Measurements from ENCODE around the gene MAML3.

MAML3 gene

DNA sequence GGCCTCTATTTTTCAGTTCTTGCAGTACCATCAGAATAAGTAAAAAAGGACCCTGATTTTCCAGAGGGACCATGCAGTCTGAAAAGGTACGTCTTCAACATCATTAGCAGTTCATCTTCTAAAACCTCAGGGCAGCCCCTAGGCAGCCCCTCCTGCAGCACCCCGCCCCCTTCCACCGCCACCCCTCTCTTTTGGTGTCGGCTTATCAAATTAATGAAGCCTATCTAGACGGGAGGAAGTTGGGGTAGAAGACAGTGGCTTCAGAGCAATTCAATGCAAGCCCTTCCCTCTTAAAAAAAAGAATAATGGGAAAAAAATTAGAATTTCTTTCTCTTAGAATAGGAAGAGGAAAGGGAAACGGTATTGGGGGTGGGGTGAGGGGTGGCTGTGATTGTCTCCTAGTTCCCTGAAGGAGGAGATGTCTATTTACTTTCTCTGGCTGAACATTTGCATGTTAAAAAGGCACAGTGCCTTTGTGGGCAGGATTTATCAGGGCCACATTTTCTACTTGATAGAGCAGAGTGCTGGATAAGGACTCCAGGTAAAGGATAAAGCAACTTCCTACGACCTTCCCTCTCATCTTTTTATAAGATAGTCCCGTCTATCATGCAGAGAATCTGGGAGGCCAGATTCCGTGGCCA, 329.0 kb downstream of the MAML3 start:
- DNase-seq = no peak

DNA sequence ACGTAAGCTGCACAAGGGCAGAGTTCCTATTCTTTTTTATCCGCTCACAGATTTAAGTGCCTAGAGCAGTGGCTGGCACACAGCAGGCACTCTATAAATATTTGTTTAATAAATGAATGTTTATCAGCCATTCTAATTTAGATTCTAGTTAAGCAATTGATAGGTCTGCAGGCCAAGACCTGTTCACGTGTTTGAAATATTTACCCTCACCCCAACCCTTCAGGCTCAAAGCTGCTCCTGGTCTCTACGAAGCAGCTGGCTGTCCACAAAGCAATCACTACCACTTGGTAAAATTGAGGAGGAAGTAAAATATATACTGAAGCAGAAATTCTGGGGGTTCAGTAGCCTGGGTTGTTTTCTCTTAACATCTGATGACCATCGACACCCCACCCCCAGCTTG, 330.2 kb downstream of the MAML3 start:
- no peak for DNase-seq

DNA sequence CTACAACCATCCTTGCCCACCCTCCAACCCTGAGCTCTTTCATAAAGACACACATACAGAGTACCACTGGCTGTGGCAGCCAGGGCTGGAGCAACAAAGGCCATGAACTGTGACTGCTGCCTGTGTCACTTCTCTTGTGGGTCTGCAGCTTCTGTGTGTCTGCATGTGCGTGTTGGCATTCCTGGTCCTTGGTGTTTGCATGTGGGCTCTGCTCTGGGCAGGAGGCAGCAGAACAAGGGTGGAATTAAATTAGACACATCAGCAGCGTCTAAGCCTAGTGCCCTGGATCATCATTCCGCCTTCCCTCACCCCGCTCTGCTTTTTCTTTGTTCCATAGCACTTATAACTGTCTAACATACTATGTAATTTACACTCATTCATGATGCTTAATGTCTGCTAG, 330.6 kb downstream of the MAML3 start:
- no peak for DNase-seq

DNA sequence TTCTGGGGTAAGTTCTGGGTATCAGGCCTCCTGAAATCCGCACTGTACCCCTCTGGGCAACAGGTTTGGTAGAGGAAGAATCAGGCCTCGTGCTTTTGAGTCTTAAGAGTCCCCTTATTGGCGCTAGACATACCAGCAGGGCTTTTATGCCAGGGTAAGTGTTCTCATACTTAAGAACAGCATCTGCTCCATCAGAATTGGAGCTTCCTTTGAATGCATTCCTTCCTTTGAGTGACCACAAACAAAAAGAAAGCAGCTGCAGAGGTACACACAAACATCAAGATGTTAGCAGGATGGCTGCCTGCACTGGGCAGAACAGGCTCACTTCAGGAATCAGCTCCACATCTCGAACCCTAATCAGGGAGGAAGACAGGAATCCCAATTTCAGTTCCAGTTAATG, 331.6 kb downstream of the MAML3 start:
- DNase-seq = no peak

DNA sequence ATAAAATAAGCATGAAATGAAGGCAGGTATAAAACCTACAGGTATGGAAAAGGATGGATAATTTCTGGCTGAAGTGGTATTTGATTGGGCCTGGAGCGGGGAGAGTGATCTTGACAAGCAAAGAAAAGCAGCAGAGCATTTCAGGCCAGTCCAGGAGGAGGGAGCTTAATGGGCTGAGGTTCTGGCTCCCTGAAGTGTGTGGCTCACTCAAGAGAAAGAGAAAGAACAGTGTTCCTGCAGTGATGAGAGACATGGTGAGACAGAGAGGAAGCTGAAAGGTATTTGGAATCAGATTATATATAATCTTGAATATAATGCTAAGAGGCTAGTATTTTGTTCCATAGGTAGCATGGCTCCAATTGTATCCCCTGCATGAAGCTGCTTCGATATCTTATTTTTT, 334.9 kb downstream of the MAML3 start:
- DNase-seq = no peak

DNA sequence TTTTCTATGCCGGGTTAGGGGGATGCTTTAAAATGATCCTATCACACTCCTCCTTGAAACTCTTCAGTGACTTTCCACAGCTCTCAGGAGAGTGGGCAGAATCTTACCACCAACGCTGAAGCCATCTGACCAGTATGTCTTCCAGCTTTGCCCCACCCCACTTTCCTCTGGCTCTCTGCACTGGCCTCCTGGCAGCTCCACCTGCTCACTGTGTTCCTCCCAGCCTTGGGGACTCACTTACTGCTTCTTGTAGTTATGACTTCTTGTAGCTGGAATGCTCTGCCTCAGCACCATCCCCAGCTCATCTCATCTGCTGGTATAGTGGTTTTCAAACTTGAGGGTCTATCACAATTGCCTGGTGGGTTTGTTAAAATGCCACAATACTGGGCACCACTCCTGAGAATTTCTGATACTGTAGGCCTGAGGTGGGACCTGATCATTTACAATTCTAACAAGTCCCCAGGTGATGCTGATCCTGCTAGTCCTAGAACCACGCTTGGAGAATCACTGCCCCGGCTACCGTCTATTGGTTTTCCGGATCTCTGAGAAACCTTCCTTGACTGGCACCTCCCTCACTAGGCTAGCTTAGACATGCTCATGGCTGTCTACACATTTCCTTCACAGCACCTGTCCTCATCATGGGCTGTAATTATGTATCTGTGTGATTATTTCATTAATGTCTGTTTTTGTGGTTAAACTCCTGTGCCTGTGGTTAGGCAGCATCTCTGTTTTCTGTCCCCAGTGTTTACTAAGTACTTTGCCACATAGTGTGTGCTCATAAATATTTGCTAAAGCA, 336.1 kb downstream of the MAML3 start:
- DNase-seq = no peak

DNA sequence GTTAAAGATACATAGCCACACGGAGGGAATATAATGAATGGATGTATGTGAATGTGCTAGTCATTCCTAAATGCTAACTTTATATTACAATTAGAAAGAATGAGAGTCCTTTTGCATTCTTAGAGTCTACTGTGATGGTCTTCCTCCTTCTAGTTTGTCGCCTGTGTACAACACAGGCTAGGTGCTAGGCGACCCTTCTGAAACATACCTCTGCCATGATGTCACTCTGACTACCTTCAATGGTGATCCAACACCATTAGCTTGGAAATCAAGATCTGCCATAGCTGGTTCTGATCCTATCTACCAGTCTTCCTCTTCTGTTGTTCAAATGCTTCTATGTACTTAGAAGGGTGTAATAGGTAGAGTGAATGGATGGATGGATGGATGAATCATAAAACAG, 337.1 kb downstream of the MAML3 start:
- DNase-seq = no peak

DNA sequence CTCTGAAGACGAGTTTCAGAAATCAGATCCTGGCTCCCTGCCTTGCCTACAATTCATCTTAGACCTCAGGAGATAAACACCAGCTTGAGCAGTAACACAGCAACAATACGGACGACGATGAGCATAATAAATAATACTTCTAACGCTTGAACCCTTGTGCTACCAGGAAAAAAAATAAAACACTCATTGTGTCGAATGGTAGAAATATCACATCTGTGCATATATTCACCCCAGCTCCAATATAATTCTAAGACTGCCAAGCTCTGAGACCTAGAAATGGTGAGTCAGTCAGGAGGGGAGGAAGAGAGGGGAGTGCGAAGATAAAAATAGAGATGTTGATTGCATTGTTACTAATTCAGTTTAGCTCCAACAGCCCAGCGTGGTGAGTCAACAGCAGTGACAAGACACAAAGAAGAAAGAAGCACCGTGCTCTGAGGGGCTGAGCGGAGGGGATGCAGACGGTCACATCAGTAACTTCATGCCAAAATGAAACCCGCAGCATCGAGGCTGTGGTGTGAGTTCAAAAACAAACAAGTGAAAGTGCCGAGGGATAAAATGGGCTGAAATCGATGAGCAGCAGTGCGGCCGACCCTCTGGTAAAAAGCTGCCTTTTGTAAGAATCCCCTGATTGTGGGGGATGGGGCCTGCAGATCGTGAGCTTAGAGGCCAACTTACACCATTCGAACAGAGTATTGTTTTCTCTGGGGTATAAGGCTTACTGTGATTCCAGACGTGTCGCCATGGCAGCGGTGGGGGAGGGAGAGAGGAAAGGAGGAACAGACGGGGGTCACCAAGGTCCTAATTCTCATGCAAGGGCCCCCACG, 338.0 kb downstream of the MAML3 start:
- DNase-seq = no peak

DNA sequence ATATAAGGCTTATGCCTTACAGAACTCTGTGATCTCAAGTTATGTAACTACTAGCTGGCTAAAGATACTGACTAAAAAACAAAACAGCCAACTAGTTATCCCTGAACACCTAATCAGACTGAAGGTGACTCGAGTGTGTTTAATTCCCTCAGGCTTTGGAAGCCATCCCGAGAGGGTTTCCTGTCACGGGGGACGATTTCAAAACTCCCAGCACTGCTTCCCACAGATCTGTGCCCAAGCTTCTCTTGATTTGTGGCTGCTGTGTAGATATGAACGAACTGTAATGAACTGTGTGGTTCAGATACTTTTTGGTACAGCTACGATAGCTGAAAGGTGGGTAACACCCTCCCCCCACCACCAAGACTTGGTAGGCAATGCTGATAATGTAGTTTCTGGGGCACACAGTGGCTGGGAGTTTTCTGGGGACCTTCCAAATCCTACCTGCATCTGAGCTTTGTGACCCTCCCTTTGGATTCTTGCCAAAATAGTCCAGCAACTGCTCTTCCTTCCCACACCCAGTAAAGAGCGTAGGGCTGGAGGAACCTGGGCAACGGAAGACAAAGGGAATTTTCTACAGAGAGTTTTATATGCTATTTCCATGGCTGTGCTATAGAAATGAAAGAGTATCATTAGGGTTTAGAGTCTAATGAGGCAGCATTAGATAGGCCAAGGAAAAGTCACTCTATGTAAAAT, 339.5 kb downstream of the MAML3 start:
- no peak for DNase-seq

DNA sequence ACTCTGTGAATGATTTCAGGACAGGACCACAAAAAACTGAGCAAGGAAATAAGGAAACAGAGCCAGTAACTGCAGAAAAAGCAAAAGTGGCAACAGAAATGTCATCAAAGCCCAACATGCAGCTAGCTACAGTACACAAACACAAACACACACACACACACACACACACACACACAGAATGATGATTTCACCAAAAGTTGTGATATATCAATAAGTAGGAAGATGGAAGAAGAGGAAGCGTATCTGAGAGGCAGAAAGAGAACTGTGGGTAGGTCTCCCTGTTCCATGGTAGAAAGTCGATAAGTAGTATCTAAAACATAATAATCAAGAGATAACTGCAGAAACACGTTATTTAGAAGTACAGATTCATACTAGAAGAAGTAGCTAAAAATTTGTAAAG, 340.1 kb downstream of the MAML3 start:
- DNase-seq = no peak

DNA sequence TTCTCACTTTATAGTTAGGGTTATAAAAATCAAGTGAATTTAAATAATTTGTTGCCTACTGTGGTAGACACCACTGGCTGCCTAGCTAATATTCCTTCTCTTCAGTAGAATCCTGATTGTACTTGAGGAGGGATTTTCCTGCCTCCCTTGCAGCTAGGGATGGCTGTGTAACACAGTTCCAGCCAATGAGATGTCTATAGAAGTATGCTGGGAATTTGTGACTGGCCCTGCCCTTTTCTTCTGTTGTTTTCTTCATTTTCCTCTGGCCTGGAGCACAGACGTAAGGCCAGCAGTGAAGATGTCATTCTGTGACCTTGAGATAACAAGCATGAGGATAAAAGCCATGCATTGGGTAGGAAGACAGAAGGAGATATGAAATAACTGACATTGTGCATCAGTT, 343.3 kb downstream of the MAML3 start:
- DNase-seq = no peak

DNA sequence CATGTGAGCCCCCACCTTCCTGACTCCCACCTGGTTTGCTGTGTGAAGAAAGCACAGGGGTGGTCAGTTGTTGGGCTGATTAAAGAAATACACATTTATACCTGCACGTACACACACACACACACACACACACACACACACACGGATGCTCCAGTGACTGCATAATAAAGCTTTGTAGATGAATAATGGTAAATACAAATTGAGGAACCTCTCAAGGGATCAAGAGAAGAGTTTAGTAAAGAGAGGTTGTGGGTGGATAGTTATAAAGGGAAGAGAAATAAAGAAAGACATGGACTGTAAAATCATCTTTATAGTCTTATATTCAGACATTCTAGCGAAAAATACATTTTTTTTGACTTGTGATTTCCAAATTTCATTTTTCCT, 344.2 kb downstream of the MAML3 start:
- DNase-seq = no peak

DNA sequence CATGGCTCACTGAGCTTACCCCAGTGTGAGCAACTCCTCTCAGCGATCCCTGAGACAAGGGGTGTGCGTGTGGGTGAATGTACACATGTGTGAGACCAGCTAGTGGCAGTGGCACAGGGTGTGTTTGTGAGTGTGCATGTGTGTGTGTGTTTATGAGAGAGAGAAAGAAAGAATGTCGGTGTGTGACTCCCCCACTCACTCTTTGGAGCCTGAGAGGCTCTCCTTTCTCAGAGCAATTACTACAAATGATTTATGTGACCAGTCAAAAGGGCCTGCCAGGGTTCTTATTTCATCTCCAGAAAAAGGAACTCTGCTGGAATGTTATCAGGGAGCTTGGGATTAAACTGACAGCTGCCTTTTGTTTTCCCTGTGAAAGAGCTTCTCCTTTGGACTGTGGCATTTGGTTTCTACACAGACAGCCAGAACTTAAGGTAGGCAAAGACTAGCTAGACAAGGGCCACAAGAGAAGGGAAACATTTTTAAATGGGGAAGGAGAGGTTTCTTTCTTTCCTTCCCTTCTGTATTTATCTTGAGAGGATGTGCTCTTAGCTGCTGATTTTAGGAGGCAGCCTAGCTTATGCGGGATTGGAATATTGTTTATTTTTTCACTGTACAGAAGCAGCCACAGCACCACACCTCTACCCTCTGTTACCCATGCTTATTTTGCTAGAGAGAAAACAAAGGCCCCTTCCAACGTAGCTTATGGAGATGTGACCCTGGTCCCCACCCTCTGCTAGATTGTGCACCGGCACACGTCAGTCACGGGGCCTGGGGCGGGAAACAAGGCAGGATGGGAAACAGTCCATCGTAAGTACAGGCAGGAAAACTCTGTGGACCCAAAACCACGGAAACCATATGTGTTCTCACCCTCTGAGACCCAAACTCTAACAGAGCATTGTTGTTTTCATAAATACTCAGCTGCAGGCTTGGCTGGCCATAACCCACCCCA, 344.9 kb downstream of the MAML3 start:
- DNase-seq = no peak

DNA sequence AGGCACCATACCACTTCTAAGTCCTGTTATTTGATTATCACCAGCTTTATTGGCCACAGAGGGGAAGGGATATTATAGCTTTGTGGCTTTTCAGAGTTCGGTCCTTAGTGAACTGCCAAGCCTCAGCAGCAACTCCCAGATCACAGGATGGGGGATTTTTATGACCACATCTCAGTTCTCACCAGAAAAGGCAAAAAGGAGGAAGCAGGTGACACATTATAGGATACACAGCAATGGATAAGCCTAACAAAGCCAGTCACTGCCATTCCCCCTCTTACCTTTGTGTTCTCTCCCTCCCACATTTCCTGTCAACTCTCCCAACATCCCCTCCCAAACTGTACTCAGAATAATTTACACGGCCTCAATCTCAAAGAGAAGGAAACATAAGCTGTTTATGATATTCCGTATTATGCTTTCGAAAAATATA, 345.6 kb downstream of the MAML3 start:
- DNase-seq = no peak

DNA sequence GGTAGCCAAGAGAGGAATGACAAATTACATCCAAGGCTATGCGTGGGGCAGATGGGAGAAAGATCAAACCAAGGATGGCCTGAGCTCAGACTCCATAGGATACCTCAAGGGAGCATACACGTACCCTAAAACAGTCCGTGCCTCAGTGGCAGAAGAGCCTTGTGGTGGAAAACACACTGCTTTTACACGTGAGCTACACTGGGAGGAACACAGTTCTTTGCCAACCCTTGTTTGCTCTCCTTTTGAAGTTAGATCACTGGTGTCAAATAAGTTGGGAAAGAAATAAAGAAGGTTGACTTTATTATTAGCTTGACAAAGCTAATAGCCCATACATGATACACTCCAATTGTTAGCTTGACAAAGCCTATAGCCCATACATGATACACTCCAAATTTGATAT, 346.5 kb downstream of the MAML3 start:
- no peak for DNase-seq

DNA sequence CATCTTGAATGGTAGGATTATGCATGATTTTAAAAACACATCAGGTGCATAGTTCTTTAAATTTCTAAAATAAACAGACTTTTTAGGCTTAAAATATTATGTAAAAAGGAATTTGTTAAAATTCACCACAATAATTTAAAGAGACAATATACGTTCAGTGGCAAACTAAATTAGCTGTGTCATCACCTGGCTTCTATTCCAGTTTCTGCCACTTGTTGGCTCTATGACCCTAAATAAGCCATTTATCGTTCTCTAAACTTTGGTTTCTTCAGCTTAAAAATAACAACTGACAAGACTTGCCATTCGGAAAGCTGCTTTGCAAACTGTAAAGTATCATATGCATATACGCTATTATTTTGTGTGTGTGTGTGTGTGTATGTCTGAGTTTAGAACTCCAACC, 347.1 kb downstream of the MAML3 start:
- DNase-seq = no peak

DNA sequence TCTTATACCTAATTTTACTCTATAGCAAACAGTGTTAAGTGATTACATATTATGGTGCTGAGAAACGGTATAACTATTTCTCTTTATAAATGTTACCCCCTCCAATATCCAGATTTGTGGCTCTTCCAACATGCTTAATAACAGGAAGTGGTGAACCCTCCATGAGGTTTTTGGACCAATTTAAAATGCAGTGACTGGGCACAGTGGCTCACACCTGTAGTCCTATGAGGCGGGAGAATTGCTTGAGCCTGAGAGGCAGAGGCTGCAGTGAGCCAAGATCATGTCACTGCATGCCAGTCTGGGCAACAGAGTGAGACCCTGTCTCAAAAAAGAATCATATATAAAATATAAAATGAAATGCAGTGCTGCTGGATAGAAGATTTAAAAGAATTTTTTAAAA, 351.1 kb downstream of the MAML3 start:
- no peak for DNase-seq

DNA sequence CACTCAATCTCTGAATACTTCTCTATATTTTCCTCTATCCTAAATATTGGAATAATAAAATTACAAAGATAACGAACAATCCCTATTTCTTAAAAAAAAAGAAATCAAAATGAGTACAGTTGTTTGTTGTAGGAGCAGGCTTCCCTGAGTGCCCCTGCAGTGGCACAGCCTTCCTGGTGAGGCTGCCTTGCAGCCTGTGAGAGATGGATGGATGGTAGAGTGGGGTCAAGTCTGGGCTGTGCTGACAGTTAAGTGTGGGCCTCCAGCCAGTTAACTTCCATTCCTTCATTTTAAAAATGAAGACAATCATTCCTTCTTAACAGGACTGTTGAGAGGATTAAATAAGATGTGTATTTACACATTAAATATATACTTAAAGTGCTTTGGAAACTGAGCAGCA, 351.5 kb downstream of the MAML3 start:
- no peak for DNase-seq

DNA sequence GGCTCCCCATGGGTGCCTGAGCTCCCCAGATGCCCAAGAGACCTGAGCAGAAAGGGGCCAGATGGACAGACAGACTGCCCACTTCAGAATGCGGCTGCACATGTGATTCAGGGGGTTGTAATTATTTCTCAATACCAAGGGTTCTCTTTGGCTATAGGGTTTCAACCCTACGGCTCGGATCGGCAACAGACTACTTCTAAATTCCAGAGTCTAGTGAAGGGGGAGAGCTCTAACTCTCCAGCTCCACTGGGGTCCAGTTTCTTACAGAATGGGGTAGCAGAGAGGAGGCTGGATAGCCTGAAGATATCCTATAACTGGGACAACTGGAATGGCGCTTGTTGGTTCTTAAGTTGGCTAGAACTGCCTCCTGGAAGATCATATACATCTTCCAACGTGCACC, 352.1 kb downstream of the MAML3 start:
- DNase-seq = no peak

DNA sequence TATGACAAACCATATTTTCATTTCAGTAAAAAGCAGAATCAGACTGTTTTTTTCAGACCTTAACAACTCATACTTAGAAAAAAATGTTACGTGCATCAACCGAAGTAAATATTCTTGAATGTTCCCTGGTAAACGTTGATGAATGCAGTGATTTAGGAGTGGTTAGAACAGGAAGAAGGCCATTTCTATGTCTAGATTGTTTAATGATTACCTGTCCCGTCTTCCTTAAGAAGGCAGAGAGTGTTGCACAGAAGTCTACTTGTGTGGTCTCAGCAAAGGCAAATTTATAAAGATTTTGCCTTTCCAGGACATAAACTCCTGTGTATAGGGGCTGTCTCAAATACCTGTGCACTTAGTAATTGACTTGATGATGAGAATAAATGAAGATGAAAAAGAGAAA, 353.9 kb downstream of the MAML3 start:
- DNase-seq = no peak

DNA sequence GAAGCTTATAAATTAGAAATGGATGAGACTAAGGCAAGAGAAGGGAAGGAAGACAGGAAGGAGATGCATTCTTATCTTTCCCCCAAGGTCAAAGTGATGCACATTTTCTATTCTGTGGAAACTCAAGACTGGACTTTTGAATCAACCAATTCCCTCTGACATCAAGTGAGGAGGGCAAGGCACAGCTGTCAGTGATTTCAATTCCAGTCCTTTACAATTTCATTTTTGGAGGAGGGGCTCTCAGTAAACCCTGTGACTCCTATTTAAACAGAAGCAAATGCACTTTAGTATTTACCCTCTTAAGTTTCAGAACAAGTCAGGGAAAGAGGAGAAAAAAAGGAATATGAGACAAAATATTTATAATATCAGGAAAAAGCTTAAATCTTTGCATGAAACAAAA, 354.4 kb downstream of the MAML3 start:
- no peak for DNase-seq

DNA sequence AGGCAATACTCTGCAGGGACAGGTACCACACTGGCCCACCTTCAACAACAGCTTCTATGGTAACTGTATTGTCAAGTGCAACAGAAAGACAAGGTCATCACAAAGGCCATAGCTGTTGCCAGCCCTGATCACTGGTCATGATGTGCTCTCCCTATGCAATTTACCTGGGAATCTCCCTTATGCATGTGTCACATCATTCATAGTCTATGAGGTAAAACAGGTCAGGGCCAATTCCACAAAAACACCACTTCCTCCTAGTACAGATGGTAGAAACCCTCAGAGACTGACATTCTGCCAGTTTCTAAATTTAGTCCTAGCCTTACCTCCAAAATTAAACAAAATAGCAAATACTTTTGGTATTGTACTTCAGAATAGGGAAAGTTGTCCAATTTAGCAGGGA, 355.5 kb downstream of the MAML3 start:
- no peak for DNase-seq
